Hepatocyte (in vitro differentiated cells): ENCODE measurements around the gene P2RY8. TPM values are rescaled to one million over a fixed set of nuclear protein-coding genes. Genes with fewer than 3 reads are reported as not detected.

Experiments used
- DNase-seq: peaks from one replicate; pipeline ENCODE4 v3.0.0-alpha.2; 2016; ENCODE audit warnings: low spot score
- H2AFZ ChIP-seq: fragments of 200-600 bp; sonication (generic); 2 replicates; pipeline ENCODE4 v1.6.0; 2016; ENCODE audit warnings: antibody characterized with exemption, mild to moderate bottlenecking
- H3K27ac ChIP-seq: fragments of 200-600 bp; sonication (generic); 2 replicates; pipeline ENCODE4 v1.5.1; 2016; ENCODE audit warnings: mild to moderate bottlenecking
- H3K27me3 ChIP-seq: fragments of 200-600 bp; sonication (generic); 2 replicates; pipeline ENCODE4 v1.6.1; 2016
- H3K36me3 ChIP-seq: fragments of 200-600 bp; sonication (generic); replicated peaks from 2 replicates; pipeline ENCODE4 v1.5.1; 2016; ENCODE audit warnings: low read depth; ENCODE audit not compliant: insufficient read depth
- H3K4me1 ChIP-seq: fragments of 200-600 bp; sonication (generic); 2 replicates; pipeline ENCODE4 v1.5.1; 2016; ENCODE audit warnings: mild to moderate bottlenecking, moderate library complexity; ENCODE audit not compliant: insufficient read depth
- H3K4me2 ChIP-seq: fragments of 200-600 bp; sonication (generic); 2 replicates; pipeline ENCODE4 v1.6.0; 2016
- H3K4me3 ChIP-seq: fragments of 200-600 bp; sonication (generic); 2 replicates; pipeline ENCODE4 v1.5.1; 2016; ENCODE audit warnings: mild to moderate bottlenecking
- H3K79me2 ChIP-seq: fragments of 200-600 bp; sonication (generic); 2 replicates; pipeline ENCODE4 v1.6.0; 2017; ENCODE audit warnings: mild to moderate bottlenecking
- H3K9me2 ChIP-seq: fragments of 200-600 bp; sonication (generic); replicated peaks from 2 replicates; pipeline ENCODE4 v1.6.0; 2017; ENCODE audit warnings: mild to moderate bottlenecking; ENCODE audit not compliant: insufficient read depth
- H3K9me3 ChIP-seq: fragments of 200-600 bp; sonication (generic); 2 replicates; pipeline ENCODE4 v1.5.1; 2016; ENCODE audit warnings: low read depth, mild to moderate bottlenecking
- H4K20me1 ChIP-seq: fragments of 200-600 bp; sonication (generic); 2 replicates; pipeline ENCODE4 v1.6.0; 2016; ENCODE audit warnings: mild to moderate bottlenecking; ENCODE audit not compliant: insufficient read depth, poor library complexity, severe bottlenecking
- EZH2 ChIP-seq: fragments of 200-600 bp; sonication (generic); IDR thresholded peaks from 2 replicates; pipeline ENCODE4 v1.6.1; 2016; ENCODE audit warnings: antibody characterized with exemption, mild to moderate bottlenecking, borderline replicate concordance
- EZH2phosphoT487 ChIP-seq: fragments of 200-600 bp; sonication (generic); IDR thresholded peaks from one replicate; pipeline ENCODE4 v1.6.1; 2018; ENCODE audit warnings: antibody characterized with exemption, mild to moderate bottlenecking, low read depth, moderate library complexity; ENCODE audit not compliant: unreplicated experiment, severe bottlenecking
- WGBS: methylation state at CpG from one replicate; pipeline ENCODE4 v1.1.6; 2016; ENCODE audit warnings: low lambda C conversion rate; ENCODE audit errors: missing lambda C conversion rate; 5-methylcytosine and 5-hydroxymethylcytosine counted together
- polyA plus RNA-seq: library from polyadenylated mRNA; unstranded; fragments of >200 nt; fragmentation: Nextera tagmentation; extraction: Ambion mirVana; gene quantifications from 2 replicates; pipeline ENCODE4 v1.2.1, GENCODE V29; 2016
- total RNA-seq: library from RNA; depleted of rRNA; stranded (reverse); fragments of >200 nt; gene quantifications from 2 replicates; pipeline ENCODE4 v1.2.3, GENCODE V29; 2014
- TF ChIP-seq, protein P1 (sequence below): fragments of 200-600 bp; sonication (generic); IDR thresholded peaks from 2 replicates; pipeline ENCODE4 v1.5.1; 2016; ENCODE audit warnings: antibody characterized with exemption, mild to moderate bottlenecking; ENCODE audit not compliant: poor library complexity

Gene P2RY8
- total and polyA plus RNA-seq, 2 experiments from 2014 or later: 0.07 to 0.54 TPM

DNA sequence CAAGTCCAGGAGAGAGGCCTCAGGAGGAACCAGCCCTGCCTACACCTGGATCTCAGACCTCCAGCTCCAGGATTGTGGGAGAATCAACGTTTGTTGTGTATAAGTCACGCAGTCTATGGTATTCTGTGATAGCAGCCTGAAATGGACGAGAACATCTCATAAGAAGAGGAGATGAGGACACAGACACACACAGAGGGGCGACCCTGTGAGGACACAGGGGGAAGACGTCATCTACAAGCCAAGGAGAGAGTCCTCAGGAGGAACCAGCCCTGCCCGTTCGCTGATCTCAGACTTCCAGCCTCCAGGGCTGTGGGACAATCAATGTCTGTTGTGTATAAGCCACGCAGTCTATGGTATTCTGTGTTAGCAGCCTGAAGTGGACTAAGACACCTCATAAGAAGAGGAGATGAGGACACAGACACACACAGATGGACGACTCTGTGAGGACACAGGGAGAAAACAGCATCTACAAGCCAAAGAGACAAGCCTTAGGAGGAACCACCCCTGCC is 20.3 kb downstream of the P2RY8 start:
- H3K36me3 ChIP-seq: no peaks in the 10 kb centered on the region
- no peaks in the 10 kb centered on the region for H3K9me2 ChIP-seq
- no peak overlapping the region for H3K4me3 ChIP-seq
- no peaks in the 10 kb centered on the region for H3K4me1 ChIP-seq
- no peaks in the 10 kb centered on the region for H3K79me2 ChIP-seq
- no peak for DNase-seq
- TF ChIP-seq EZH2 (no peak), EZH2phosphoT487 (no peak)
- H2AFZ ChIP-seq: no peak overlapping the region
- WGBS: 84% methylated on average over 9 of the region's 9 CpGs
- no peaks in the 10 kb centered on the region for H3K9me3 ChIP-seq
- H3K4me2 ChIP-seq: no peak overlapping the region
- no peaks in the 10 kb centered on the region for H4K20me1 ChIP-seq
- H3K27ac ChIP-seq: no peak overlapping the region
- no peaks in the 10 kb centered on the region for H3K27me3 ChIP-seq

DNA sequence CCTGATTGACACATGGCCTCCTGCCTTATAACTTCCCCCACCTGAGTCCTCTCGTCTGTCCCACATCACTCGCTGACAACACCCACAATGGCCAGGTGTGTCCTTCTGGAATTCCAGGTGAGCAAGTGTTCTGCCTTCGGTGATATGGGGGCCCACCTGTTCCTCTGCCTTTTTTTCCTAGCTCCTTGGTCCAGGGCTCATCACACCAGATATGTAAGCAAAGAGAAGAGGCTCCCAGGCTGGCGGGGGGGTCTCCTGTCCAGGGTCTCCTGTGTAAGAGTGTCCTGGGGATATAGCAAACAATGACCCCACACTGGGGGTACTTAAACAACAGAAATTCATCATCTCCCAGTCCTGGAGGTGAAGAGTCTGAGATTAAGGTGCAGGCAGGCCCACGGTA is 25.2 kb downstream of the P2RY8 start:
- Histone ChIP-seq H3K4me3 (no peak overlapping the region), H3K27me3 (no peaks in the 10 kb centered on the region), H4K20me1 (no peaks in the 10 kb centered on the region), H3K4me2 (no peak overlapping the region), H3K4me1 (no peaks in the 10 kb centered on the region), H3K36me3 (no peaks in the 10 kb centered on the region), H3K9me3 (no peaks in the 10 kb centered on the region), H3K9me2 (no peaks in the 10 kb centered on the region), H3K79me2 (no peaks in the 10 kb centered on the region), H2AFZ (no peak overlapping the region), H3K27ac (no peak overlapping the region)
- DNase-seq: no peak
- WGBS: 86% methylated on average over 5 of the region's 5 CpGs
- no peak for TF ChIP-seq EZH2
- TF ChIP-seq, protein P1, sequence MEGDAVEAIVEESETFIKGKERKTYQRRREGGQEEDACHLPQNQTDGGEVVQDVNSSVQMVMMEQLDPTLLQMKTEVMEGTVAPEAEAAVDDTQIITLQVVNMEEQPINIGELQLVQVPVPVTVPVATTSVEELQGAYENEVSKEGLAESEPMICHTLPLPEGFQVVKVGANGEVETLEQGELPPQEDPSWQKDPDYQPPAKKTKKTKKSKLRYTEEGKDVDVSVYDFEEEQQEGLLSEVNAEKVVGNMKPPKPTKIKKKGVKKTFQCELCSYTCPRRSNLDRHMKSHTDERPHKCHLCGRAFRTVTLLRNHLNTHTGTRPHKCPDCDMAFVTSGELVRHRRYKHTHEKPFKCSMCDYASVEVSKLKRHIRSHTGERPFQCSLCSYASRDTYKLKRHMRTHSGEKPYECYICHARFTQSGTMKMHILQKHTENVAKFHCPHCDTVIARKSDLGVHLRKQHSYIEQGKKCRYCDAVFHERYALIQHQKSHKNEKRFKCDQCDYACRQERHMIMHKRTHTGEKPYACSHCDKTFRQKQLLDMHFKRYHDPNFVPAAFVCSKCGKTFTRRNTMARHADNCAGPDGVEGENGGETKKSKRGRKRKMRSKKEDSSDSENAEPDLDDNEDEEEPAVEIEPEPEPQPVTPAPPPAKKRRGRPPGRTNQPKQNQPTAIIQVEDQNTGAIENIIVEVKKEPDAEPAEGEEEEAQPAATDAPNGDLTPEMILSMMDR: no peak
- TF ChIP-seq EZH2phosphoT487: no peak

DNA sequence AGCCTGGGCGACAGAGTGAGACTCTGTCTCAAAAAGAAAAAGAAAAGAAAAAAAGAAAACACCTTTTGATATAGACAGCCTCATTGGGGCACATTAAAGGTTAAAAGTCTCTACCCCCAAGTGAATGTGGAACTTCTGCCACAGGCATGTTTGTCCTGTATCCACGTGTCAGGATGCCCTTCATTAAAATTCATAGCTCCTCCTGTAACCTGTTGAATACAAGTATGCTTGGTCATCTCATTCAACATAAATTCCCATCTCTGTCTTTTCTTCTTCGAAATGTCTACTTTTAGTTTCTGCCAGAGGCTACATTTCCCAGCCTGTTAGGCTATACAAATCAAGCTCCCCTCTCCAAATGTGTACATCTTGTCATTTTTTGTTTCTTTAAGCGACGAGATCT is 25.8 kb downstream of the P2RY8 start:
- no peak overlapping the region for H2AFZ ChIP-seq
- no peak overlapping the region for H3K27ac ChIP-seq
- no peaks in the 10 kb centered on the region for H3K79me2 ChIP-seq
- H4K20me1 ChIP-seq: no peaks in the 10 kb centered on the region
- no peak for DNase-seq
- TF ChIP-seq EZH2 (no peak), EZH2phosphoT487 (no peak)
- TF ChIP-seq, protein P1: no peak
- no peaks in the 10 kb centered on the region for H3K9me3 ChIP-seq
- no peak overlapping the region for H3K4me2 ChIP-seq
- no peaks in the 10 kb centered on the region for H3K27me3 ChIP-seq
- H3K9me2 ChIP-seq: no peaks in the 10 kb centered on the region
- no peaks in the 10 kb centered on the region for H3K4me1 ChIP-seq
- no peak overlapping the region for H3K4me3 ChIP-seq
- WGBS: 80% methylated on average over 5 of the region's 5 CpGs
- H3K36me3 ChIP-seq: no peaks in the 10 kb centered on the region

DNA sequence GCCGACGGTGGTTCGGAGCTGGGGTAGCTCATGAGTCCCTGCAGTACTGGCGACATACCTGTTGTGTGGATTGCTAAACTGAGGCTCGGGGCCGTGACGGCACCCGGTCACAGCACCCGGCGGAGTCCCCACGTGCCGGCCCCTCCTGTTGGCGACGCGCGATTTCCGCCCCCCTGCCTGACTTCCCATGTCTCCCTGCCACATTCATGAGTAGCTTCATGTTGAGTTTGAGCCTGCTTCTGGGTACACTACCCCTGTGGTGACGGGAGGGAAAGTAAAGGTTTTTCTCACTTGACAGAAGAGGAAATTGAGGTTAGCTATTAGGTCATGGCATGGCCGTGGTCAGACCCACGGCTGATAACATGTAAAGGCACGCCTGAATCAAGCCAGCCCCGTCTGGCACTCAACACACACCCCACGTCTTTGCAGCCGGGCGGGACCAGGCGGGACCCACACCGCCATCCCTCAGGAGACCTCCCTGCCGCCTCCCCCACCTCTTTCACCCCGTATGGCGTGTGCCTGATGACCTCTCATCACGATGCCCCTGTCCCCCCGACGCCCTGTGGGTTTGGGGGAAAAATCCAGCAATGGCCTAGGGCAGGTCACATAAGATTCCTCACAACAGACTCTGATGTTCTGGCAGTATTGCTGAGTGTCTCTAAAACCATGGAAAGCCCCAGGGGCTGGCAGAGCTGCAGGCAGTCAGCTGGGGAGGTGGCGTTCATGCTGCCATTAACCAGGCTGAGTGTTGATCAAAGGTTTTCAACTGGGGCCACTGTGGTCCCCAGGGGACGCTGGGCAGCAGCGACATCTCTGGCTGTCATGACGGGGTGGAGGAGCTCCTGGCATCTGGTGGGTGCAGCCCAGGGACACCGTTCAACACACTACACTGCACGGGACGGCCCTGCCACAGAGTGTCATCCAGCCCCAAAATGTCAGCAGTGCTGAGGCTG is 29.2 kb downstream of the P2RY8 start:
- 83% methylated on average over 40 of the region's 40 CpGs for WGBS

More for the DNA sequence above, 29.2 kb downstream of the P2RY8 start:
- Histone ChIP-seq H2AFZ (no peak overlapping the region), H3K4me3 (no peak overlapping the region), H3K4me2 (no peak overlapping the region), H4K20me1 (no peaks in the 10 kb centered on the region), H3K9me2 (no peaks in the 10 kb centered on the region), H3K4me1 (no peaks in the 10 kb centered on the region), H3K27ac (no peak overlapping the region), H3K27me3 (no peaks in the 10 kb centered on the region), H3K9me3 (no peaks in the 10 kb centered on the region), H3K79me2 (no peaks in the 10 kb centered on the region), H3K36me3 (no peaks in the 10 kb centered on the region)
- no peak for DNase-seq
- TF ChIP-seq, protein P1: no peak
- TF ChIP-seq EZH2phosphoT487: no peak
- TF ChIP-seq EZH2: no peak
